Astrocyte of the spinal cord (primary cell): Measurements from ENCODE around the gene LRBA.

Source experiments
- DNase-seq: peaks from one replicate; pipeline ENCODE4 v3.0.0; 2011; ENCODE audit warnings: low read depth, low spot score
- H3K4me3 ChIP-seq: 2 replicates; pipeline ENCODE4 v1.5.1; 2011; ENCODE audit warnings: low read depth, mild to moderate bottlenecking, low read length, moderate library complexity
- in situ Hi-C: cut with HindIII; loops from 2 replicates; pipeline ENCODE4 v1.10.0; 2017; ENCODE audit warnings: low sequenced_read_pairs
- TF ChIP-seq, protein P1 (sequence below): IDR thresholded peaks from 2 replicates; pipeline ENCODE4 v1.5.1; 2012; ENCODE audit warnings: low read depth, mild to moderate bottlenecking, low read length, inconsistent platforms

The LRBA gene

DNA sequence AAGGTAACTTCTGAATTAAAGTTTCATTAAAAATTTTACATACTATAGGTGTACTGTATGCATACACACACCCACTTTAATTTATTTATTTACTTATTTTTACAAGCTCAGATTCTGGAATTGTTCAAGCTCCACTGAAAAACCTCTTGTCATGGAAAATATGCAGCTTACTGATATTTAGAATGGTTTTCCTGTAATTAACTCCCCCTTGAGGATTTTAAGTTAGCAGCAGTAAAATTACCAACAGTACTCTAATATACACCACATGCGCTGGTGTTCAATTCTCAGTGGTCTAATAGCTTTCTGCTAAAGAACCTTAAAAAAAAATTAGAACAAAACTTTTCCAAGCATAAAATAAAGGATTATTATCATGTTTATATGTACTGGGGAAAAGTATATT is 421.1 kb downstream of the LRBA start:
- no peak for DNase-seq
- in situ Hi-C loops: no loop called here
- TF ChIP-seq, protein P1, sequence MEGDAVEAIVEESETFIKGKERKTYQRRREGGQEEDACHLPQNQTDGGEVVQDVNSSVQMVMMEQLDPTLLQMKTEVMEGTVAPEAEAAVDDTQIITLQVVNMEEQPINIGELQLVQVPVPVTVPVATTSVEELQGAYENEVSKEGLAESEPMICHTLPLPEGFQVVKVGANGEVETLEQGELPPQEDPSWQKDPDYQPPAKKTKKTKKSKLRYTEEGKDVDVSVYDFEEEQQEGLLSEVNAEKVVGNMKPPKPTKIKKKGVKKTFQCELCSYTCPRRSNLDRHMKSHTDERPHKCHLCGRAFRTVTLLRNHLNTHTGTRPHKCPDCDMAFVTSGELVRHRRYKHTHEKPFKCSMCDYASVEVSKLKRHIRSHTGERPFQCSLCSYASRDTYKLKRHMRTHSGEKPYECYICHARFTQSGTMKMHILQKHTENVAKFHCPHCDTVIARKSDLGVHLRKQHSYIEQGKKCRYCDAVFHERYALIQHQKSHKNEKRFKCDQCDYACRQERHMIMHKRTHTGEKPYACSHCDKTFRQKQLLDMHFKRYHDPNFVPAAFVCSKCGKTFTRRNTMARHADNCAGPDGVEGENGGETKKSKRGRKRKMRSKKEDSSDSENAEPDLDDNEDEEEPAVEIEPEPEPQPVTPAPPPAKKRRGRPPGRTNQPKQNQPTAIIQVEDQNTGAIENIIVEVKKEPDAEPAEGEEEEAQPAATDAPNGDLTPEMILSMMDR: peak; percentile 21
- H3K4me3 ChIP-seq: no peak overlapping the region

GRCh38 chr4:150591904-150592303 is 423.2 kb downstream of the LRBA start:
- no peak overlapping the region for H3K4me3 ChIP-seq
- in situ Hi-C loops: no loop called here
- TF ChIP-seq, protein P1: no peak
- no peak for DNase-seq

DNA sequence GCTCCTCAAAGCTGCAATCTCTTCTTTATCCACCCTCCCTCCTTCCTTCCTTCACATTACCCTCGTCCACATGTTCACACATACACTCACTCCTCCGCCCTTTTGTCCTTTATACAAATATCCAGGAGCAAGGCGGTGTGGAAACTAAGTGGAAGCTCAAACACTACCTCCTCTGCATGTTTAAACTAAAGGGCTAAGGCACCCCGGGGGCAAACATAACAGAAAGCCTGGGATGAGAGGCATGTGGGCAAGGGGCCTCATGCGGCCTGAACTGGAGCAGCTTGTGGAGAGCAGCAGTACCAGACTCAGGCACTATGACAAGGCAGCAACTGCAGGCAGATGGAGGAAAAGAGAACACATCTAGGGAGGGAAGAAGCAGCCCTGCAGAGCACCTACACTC is 423.7 kb downstream of the LRBA start:
- H3K4me3 ChIP-seq: no peak overlapping the region
- peak; percentile 16 for DNase-seq
- in situ Hi-C loops: no loop called here
- TF ChIP-seq, protein P1: no peak

- in situ Hi-C loops: no loop called here
- TF ChIP-seq, protein P1: no peak
- no peak for DNase-seq
- no peak overlapping the region for H3K4me3 ChIP-seq
Observed at GRCh38 chr4:150590631-150591030, 424.5 kb downstream of the LRBA start.

DNA sequence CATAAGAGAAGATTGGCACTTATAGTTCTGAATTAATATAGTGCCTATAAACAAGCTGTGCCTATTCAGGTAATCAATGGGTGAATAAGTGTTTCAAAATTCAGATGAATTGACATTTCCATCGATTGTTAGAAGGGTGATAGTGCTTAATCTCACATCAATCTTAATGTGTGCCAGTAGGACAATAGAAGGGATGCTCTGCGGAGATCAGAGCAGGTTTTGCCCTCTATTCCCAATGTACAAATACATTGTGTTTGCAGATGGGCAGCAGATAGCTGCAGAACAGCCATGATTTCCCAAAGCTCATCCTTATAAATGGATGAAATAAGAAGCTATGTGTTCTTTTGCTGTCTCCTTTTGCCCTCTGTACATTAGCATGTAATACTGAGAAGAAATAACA is 425.9 kb downstream of the LRBA start:
- in situ Hi-C loops: no loop called here
- no peak for DNase-seq
- no peak overlapping the region for H3K4me3 ChIP-seq

GRCh38 chr4:150588316-150588715 is 426.8 kb downstream of the LRBA start:
- TF ChIP-seq, protein P1: no peak
- no peak overlapping the region for H3K4me3 ChIP-seq
- no peak for DNase-seq
- in situ Hi-C loops: no loop called here

More for the DNA sequence above, 425.9 kb downstream of the LRBA start:
- TF ChIP-seq, protein P1: no peak
